ENCODE results near the gene SART1.

Gene SART1

GRCh38 chr11:65917434-65918210 is 43.9 kb upstream of the SART1 start:
- peak overlapping the region; percentile 94 for H3K27ac ChIP-seq
- TF ChIP-seq ZFX (IDR thresholded peaks at IDR 0.05) (no peak), CTCF (conservative IDR thresholded peaks at IDR 0.05) (no peak)

DNA sequence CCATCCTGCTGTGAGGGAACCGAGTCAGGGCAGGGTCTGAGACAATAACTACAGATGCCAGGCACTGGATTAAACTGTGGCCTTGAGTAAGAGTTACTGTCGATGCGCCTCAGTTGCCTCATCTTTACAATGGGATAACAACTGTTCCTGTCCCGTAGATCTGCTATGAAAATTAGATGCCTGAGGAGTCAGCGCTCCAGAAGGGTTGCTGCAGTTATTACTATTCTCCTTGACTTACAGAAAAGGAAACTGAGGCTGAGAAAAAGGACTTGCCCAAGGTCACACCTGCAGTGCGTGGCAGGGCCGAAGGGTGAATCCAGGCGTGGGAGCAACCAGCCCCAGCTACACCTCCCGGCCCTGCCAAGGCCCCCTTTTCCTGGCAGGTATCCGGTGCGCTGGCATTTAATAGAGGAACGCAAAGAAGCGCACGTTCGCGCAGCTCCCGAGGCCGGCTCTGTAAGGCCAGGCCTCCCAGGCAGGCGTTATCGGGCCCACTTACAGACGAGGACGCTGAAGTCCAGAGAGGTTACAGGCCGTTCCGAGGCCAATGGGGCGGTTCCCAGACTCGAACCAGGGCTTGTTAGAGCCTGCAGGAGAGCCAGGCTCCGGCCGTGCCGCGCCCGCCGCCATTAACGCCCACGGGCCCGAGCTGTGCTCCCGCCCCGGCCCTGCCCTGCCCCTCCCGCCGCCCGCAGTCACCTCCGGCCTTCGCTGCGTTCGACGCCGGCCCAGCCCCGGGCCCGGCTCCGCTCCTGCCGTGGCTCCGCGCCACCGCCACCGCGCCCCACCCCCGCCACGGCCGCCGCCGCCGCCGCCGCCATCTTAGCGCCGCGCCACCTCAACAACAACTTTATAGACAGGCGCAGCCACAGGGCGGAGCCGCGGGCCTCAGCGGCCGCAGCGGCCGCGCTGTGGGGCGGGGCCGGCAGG is 43.1 kb upstream of the SART1 start, which contains the start of gene C11orf68:
TSS of gene C11orf68 (minus strand) at position 852 of the 930 bp plus-strand sequence. CDS start at position 821, 31 bp downstream.
- peak within 1 kb of the TSS; percentile 94 for H3K27ac ChIP-seq
- TF ChIP-seq ZFX (IDR thresholded peaks at IDR 0.05) (peak; percentile 90; the same call in 1 of the 2 replicates), CTCF (conservative IDR thresholded peaks at IDR 0.05) (no peak)

DNA sequence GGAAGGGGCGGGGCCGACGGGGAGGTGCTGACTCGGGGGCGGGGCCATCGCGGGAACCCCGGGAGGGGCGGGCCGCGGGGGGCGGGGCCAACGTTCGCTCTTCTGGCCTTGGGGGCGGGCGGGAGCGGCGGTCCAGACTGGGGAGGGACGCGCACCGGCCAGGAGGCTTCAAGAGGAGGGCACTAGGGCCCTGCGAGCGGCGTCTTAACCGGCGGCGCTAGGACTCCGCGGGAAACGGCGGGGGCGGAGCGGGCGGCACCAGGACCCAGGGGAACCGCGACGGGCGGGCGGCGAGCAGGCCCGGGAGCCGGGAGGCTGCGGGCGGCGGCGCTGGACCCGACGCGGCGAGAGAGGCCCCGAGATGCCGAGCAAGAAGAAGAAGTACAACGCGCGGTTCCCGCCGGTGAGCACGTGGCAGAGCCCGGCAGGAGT is 42.4 kb upstream of the SART1 start, which contains the start of gene DRAP1:
TSS of gene DRAP1 (plus strand) at position 286 of the 432 bp plus-strand sequence. CDS start at position 362, 76 bp downstream.
- H3K27ac ChIP-seq: peak within 1 kb of the TSS; percentile 94
- no peak for TF ChIP-seq CTCF (conservative IDR thresholded peaks at IDR 0.05)
- no peak for TF ChIP-seq ZFX (IDR thresholded peaks at IDR 0.05)

DNA sequence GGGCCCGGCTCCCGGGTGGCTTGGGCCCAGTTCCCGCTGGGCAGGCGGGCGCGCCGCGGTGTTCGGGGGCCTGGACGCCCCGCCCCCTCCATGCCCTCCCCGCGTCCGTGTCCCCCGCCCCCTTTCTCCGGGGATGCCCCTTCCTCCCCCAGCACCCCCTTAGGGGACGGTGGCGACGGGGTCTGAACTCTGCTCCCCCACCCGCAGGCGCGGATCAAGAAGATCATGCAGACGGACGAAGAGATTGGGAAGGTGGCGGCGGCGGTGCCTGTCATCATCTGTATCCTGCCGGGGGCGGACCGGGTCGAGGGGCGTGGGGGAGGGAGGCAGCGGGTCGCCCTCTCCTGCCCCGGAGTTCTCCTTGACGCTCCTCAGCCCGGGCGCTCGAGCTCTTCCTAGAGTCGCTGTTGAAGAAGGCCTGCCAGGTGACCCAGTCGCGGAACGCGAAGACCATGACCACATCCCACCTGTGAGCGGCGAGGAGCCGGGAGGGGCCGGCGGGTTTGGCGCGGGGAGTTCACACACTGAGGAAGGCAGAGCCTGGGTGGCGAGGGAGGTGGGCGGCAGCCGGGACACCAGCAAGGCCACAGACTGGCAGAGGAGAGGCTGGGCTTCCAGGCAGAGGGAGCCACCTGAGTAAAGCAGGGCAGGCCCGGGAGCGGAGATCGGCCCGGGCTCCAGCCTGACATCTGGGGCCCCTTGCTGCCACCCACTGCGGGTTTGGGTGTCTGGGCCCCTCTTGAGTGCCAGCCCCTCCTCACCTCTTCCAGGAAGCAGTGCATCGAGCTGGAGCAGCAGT is 41.8 kb upstream of the SART1 start:
- H3K27ac ChIP-seq: peak overlapping the region; percentile 94
- 0 out of 2 replicates have a peak, but pooled peaks have one; percentile 33 for TF ChIP-seq ZFX (IDR thresholded peaks at IDR 0.05)
- TF ChIP-seq CTCF (conservative IDR thresholded peaks at IDR 0.05): no peak

DNA sequence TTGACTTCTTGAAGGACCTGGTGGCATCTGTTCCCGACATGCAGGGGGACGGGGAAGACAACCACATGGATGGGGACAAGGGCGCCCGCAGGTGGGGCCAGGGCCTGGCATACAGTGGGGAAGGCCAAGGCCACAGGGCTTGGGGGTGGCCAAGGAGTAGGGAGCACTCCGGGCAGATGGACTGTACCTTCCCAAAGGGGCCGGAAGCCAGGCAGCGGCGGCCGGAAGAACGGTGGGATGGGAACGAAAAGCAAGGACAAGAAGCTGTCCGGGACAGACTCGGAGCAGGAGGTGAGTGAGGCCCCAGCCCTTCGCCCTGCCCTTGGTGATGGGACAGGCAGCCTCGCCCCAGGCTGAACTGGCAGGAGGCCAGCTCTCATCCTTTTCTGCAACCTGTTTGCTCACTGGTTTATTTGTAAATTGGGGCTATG is 41.1 kb upstream of the SART1 start:
- TF ChIP-seq ZFX (IDR thresholded peaks at IDR 0.05) (no peak), CTCF (conservative IDR thresholded peaks at IDR 0.05) (no peak)

DNA sequence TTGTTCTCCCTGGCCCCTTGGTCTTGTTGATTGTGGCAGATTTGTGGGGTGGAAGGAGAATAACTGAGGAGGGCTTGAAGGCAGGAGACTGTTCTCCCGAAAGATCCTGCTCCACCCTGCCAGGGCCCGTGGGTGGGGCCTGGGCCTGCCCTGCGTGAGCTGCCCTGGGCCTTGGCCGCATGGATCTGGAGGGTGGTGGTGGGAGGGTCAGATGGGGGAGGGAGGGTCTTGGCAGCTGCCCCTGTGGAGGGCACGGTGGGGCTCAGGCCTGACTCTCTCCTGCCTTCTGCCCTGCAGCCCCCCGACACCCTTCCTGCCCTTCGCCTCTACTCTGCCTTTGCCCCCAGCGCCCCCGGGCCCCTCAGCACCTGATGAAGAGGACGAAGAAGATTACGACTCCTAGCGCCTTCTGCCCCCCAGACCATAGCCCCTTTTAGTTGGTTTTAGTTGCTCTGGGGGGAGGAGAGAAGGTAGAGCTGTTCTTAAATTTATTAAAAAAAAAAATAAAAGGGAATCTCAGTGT is 40.4 kb upstream of the SART1 start:
- TF ChIP-seq ZFX (IDR thresholded peaks at IDR 0.05) (no peak), CTCF (conservative IDR thresholded peaks at IDR 0.05) (no peak)
- no peak overlapping the region for H3K27ac ChIP-seq

More for the DNA sequence above, 41.1 kb upstream of the SART1 start:
- peak overlapping the region; percentile 94 for H3K27ac ChIP-seq
